GM18508 (cell line): Measurements from ENCODE around the gene TNRC6A.
"Not testable (repeated sequence)": the region's sequence is repeated elsewhere in the genome, so short reads cannot be mapped to it uniquely, and the experiment has no call there.

ENCODE experiments used
- ATAC-seq: cut with Tn5 transposase; IDR thresholded peaks from one replicate; pipeline ENCODE4 v1.9.1; 2021; ENCODE audit warnings: moderate number of reproducible peaks; ENCODE audit not compliant: insufficient read depth, unreplicated experiment

TNRC6A gene

DNA sequence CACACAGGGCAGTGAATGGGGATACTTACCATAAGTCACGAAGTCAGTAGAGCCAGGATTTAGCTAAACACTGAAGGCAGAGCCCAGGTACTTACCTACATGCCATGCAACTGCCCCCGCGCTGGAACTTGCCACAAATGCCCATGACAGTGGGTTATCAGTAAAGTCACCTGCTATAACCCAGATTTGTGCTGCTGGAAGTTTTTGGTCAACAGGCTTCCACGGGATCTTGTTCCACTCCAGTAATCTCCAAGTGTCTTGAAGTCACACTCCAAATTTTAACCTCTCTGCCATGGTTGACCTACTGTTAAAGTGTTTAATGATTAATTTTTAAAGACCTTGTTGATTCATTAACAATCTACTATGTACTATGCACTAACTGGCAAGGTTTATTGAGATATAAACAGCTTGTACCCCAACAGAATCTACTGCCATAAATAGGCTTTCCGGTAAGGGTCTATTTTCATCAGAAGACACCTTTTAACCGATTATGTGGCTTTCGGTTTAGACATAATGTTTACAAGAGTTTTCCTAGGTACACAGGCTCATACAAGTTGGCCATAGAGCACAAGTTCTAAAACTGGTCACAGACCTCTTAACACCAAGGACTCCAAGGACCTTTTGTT lies 110.0 kb downstream of the TNRC6A start:
- no peak for ATAC-seq

DNA sequence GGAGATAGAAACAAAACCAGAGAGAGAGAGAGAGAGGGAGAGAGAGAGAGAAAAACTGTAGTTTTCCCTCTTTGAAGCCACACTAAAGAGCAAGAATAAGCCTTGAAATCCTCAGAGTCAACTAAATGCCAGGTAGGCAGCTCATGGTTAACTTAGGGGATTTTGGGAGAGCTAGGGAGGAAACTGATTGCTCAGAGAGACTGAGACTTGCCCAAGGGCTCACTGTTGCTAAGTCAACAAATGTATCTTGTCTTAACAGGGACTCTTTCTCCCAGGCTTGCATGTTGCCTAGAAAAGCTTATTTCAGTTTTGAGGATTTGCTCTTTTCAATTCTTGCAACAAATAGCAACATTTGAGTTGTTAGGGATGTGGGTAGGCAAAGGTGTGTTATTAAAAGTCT lies 111.8 kb downstream of the TNRC6A start:
- ATAC-seq: no peak

DNA sequence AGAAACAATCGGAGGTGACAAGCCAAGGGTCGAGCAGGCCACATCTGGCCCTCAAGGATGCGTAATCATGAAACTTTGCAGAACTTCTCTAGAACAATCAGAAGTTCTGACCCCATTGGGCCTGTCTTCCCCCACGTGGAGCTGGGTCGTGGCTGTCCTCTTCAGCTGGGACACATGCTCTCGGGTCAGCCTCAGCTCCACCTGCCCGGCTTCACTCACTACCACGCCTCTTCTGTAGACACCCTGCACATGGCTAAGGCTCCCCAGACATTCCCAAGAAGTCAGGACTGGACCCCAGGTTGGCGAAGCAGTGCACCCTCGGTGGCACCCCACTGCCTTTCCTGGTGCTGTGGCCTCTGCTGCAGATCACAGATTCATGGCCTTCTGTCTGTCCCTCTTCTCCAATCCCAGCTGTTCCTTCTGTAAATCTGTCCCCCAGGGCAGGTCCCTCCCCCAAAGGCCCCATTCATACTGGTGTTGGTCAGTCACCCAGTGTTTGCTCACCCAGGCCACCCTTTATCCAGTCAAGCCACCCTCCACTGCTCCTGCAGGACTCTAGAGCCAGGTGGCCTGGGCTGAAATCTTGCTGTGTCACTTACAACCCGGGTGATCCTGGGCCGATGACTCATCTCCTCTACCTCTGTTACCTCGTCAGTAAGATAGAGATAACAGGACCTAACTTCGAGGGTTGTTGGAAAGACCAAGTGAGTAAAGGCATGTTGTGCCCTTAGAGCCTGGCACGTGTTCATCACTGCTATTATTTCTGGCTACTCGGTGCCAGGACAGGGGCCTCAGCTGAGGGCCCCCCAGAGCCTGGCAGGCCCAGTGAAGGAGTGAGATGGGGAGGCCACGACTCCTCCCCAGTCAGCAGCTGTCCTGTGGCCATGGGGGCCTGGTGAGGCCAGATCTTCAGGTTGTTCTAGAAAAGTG lies 114.9 kb downstream of the TNRC6A start:
- no peak for ATAC-seq

DNA sequence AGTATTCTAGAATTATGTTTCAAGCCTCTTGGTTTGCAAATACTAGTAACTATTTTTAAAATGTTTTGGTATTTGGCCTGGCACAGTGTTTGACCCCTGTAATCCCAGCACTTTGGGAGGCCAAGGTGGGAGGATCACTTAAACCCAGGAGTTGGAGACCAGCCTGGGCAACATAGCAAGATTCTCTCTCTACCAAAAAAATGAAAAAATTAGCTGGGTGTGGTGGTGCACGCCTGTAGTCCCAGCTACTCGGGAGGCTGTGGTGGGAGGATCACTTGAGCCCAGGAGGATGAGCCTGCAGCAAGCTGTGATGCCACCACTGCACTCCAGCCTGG lies 115.5 kb downstream of the TNRC6A start:
- not testable (repeated sequence) for ATAC-seq

DNA sequence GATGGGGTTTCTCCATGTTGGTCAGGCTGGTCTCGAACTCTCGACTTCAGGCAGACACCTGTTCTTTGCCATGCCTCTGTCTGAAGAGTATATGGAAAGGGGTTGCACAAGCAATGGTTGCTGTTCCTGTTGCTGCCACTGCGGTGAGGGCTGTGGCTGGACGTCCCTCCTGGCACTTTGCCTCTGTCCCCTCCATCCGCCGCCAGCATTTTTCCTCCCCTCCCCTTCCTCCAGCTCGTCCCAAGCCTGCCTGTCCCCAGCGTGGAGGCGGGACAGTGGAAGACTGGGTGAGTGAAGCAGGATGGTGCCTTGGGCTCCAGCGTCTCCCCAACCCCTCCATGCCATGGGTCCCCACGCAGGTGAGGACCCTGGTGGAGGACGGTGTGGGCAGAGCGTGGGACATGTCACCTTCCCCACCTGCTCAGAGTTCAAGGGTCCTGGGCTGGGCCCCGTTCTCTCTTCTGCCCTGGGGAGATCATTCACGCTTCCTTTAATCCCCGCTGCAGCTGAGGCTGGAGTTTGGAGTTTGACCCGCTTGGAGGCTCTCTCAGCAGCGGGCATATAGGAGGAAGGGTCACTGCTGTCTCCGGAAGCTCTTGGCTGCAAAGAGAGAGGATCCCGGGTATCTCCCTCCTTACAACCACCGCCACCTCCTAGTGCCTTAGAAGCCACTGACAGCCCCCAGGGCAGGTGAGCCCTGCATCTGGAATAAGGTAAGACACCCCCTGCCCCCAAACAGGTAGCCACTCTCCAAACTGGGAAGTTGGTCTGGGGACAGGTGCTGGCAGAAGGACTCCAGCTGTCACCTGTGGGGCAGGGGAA lies 116.5 kb downstream of the TNRC6A start, which contains the start of gene SLC5A11:
Gene SLC5A11, plus strand, starts transcription at position 238 of the 822 bp plus-strand sequence. CDS start 12,681 bp downstream, outside the sequence.
- no peak for ATAC-seq

DNA sequence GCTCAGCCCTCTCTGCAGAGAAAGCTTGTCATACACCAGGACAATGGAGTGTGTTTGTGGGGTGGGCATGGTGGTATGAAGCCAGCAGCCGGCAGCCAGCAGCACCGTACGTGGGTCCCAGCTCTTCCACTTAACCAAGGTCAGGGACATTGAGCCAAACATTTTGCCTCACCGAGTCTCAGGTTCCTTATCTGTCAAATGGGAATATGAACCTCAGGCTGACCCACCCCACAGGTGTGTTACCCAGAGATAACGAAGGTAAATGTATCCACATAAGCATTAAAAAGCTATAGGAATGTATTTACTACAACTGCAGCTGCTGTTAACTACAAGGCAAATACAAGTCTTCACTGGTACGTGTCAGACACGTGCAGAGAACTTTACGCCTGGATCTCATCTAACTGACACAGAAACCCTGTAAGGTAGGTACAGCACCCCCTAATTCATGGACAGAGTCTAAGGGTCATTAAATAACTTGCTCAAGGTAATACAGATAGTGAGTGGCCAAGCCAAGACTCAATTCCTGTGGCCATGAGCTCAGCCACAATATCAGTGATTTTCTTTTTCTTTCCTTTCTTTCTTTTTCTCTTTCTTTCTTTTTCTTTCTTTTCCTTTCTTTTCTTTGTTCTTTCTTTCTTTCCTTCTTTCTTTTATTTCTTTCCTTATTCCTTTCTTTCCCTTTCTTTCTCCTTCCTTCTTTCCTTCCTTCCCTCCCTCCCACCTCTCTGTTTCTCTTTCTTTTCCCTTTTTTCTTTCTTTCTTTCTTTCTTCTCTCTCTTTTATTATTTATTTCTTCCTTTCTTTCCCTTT lies 117.3 kb downstream of the TNRC6A start:
- no peak for ATAC-seq

DNA sequence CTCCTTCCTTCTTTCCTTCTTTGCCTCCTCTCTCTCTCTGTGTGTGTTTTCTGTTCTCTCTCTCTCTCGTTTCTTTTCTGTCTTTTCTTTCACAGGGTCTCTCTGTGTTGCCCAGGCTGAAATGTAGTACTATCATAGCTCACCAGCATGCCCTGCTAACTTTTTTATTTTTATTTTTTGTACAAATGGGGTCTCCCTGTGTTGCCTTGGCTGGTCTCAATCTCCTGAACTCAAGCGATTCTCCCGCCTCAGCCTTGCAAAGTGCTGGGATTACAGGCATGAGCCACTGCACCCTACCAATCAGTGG lies 117.9 kb downstream of the TNRC6A start:
- no peak for ATAC-seq

DNA sequence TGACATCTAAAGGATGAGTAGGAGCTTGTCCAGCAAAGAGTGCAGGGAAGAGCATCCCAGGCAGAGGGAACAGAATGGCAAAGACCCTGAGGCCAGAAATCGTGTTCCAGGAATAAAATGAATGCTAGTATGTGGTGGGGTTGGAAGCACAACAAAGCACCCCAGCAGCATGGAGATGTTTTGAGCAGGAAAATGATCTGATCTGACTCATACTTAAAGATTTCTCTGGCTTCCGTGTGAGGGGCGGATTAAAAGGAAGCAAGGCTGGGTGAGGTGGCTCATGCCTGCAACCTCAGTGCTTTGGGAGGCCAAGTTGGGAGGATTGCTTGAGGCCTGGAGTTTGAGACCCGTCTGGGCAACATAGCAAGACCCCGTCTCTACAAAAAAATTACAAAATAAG lies 118.6 kb downstream of the TNRC6A start:
- ATAC-seq: no peak

DNA sequence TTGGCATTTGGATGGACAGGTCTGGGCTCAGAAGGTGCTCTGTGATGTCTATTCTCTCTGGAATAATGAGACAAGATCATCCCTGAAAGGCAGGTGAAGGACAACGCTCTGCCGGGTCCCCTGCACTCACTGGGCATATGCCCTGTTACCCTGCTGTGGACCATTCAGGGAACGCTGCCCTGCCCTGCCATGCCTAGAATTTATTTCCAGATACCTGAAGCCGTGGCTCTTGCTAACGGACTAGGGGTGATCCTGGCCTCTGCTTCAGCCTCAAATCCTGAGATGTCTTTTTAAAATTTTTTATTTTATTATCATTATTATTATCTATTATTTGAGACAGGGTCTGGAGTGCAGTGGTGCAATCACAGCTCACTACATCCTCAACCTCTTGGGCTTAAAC lies 120.2 kb downstream of the TNRC6A start:
- no peak for ATAC-seq

DNA sequence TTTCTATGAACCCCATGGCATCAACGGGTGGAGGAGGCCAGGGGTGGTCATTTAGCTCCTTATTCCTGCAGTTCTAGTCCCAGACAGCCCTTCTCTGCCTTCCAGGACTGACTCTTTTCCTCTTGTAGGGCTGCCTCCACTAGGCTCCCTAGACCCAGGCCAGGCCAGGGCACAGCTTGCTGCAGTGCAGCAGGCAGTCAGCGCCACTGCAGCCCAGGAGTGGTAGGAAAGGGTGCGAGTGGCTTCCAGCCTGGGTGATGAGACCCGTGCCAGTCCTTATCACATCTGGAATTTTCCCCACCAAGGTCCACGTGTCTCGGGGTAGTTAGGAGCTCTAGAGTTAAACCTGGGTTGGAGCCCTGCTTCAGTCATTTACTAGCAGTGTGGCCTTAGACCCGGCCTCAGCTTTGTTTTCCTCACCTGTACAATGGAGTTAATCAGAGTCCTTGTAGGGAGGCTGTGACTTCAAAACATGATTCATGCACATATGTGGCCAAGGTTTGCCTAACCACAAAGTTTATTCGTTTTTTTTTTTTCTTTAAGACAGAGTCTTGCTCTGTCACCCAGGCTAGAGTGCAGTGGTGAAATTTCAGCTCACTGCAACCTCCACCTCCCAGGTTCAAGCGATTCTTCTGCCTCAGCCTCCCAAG lies 121.0 kb downstream of the TNRC6A start:
- ATAC-seq: no peak

DNA sequence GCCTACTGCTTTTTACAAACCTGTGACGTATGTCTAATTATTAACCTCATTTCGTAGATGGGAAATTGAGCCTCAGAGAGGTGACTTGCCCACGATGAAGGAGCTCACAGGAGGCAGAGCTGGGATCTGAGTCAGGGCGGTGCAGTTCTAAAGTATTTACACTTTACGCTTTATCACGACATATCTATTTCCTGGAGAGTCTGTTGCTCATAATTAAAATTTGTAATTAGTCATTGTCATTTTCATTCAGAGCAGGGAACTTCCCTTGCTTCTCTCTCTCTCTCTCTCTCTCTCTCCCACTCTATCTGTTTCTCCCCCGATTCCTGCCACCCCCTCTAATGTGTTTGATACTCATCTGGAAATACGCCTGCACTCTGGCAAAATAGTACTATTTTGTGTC lies 122.2 kb downstream of the TNRC6A start:
- ATAC-seq: no peak

DNA sequence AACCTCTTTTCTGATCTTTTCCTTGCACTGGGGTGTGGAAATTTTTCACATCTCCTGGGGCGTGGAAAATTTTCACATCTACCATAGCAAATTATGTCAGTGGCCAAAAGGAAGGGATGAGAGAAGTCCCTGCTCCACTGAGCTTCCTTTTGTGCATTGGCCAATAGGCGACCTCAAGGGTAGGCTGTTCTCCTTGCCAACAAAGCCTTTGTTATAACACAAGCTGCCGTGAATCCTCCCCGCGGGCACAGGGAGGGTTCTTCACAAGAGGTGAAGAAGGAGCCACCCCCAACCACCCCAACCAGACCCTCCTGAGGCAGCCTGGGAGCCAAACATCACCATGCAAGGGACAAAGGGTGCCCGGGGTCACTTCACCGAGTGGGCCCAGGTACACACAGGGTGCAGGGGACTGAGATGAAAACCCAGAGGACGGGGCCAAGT lies 122.8 kb downstream of the TNRC6A start:
- ATAC-seq: no peak

DNA sequence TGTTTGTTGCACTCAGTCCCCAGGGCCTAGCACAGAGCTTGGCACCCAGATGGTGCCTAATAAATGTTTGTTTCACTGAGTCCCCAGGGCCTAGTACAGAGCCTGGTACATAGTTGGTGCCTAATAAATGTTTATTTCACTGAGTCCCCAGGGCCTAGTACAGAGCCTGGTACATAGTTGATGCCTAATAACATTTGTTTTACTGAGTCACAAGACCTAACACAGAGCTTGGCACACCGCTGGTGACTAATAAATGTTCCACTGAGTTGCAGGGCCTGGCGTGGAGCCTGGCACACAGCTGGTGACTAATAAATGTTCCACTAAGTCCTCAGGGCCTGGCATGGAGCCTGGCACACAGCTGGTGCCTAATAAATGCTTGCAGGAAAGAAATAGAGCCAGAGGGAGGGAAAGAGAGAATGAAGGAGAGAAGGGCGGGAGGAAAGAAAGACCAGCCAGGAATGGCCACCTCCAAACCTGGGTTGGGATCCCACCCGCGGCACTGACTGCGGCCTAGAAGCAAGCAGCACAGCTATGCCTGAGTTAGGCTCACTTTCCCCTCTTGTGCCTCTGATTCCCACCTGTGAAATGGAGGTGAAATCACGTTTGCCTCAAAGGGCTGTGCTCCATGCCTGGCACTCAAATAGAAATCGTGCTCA lies 123.8 kb downstream of the TNRC6A start:
- no peak for ATAC-seq

DNA sequence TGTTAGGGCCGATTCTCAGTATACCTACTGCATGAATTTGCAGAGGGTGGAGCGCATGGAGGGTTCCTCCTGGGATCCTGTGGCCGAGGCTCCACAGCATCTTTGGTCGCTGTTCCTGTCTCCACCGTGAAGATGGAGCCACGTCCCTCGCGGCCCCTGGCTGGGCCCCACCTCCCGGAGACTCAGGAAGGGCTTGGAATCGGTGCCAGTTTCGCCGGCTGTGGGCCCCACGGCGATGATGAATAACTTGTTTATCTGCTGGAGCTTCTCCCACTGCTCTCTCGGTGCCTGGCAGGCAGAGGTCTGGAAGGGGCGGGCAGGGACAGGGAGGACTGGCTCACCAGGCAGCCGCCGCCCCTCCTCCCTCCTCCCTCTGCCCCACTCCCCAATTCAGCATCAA lies 124.4 kb downstream of the TNRC6A start:
- ATAC-seq: no peak

DNA sequence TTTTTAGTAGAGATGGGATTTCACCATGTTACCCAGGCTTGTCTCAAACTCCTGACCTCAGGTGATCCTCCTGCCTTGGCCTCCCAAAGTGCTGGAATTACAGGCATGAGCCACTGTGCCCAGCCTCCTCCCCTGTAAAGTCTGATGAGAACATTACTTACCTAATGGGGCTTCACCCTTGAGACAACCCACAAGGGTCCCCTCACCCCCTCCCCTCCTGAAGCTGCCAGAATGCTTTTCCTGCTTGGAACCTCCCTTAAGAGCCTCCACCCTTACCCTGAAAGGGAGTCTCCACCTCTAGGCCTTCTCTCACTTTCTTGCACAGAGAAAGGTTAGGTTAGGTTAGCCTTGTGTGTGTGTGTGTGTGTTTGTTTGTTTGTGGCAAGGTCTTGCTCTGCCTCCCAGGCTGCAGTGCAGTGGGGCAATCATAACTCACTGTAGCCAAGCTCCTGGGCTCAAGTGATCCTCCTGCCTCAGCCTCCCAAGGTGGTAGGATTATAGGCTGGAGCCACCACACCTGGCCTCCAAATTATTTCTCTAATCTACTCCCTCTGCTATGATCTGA lies 125.2 kb downstream of the TNRC6A start:
- no peak for ATAC-seq

DNA sequence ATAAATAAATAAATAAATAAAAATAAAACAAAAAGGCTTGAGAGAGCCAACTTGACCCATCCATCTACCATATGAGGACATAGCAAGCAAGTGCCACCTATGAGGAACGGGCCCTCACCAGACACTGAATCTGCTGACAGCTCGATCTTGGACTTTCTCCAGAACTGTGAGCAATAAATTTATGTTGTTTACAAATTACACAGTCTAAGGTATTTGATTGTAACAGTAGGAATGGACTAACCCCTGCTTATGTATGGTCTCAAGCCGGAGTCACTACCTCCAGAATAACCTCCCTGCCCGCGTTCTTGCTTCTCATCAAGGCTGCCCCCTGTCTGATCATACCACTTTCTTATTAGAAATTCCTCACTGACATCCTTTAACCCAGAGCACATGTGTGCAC lies 126.2 kb downstream of the TNRC6A start:
- no peak for ATAC-seq

DNA sequence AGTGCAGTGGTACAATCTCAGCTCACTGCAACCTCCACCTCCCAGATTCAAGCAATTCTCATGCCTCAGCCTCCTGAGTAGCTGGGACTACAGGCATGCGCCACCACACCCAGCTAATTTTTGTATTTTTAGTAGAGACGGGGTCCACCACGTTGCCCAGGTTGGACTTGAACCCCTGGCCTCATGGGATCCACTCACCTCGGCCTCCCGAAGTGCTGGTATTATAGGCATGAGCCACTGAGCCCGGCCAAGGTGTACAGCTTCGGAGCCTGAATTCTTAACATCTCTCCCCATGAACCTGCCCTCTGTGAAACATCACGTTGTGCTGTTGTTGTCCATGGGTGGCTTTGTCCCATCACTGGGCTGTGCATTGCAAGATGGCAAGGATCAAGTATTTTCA lies 127.4 kb downstream of the TNRC6A start:
- not testable (repeated sequence) for ATAC-seq

DNA sequence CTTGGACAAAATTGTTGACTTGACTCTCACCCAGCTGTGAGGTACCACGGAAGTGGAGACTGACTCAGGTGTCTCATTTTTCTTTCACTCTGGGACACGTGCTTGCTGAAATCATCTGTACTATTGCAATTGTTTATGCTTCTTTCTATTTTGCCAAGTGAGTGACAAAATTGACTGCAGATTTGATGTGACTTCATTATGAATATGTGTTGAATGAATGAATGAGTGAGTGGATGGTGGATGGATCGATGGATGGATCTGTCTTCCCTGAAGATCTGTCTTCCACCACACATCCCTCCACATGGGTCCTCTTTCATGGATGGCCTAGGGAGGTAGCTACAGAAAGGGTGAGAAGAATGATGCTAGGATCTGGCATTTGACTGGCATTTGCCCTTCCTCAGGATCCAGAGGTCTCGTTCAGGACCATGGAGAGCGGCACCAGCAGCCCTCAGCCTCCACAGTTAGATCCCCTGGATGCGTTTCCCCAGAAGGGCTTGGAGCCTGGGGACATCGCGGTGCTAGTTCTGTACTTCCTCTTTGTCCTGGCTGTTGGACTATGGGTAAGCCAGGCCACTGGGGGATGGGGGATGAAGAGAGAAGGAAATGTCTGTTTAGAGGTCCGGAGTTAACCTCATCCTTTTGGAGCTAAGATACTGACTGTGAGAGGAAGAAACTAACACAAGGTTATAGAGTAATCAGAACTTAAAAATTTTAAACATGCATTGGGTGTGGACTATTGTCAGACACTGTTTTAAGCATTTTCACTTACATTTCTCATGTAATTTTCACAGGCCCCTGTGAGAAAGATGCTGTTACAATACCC lies 129.0 kb downstream of the TNRC6A start:
- no peak for ATAC-seq
